KBM-7 (cell line): ENCODE data around the gene IFI27L1.

Source experiments
- DNase-seq: peaks from one replicate; pipeline ENCODE4 v3.0.0-alpha.2; 2015
- in situ Hi-C: fragments of 300-500 bp; cut with MboI; formaldehyde crosslinking; loops from 2 replicates; pipeline ENCODE4 v1.14.3; 2020; ENCODE audit warnings: low sequenced_read_pairs, low pct_unique_long_range_greater_than_20kb, mixed read lengths

Gene IFI27L1

GRCh38 chr14:94125659-94126418 lies 44.7 kb downstream of the IFI27L1 start:
- in situ Hi-C loops = no loop called here

GRCh38 chr14:94126419-94126677 lies 45.2 kb downstream of the IFI27L1 start:
- DNase-seq = no peak
- in situ Hi-C loops = no loop called here

More at GRCh38 chr14:94125659-94126418, 44.7 kb downstream of the IFI27L1 start:
- no peak for DNase-seq

DNA sequence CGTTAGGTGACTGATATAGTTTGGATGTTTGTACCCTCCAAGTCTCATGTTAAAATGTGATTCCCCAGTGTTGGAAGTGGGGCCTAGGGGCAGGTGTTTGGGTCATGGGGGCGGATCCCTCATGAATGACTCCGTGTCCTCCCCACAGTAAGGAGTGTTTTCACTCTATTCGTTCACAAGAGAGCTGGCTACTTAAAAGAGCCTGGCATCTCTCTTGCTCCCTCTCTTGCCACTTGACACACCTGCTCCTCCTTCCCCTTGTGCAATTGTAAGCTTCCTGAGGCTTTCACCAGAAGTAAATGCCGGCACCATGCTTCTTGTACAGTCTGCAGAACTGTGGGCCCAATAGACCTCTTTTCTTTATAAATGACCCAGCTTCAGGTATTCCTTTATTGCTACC lies 45.7 kb downstream of the IFI27L1 start:
- in situ Hi-C loops = no loop called here
- no peak for DNase-seq

DNA sequence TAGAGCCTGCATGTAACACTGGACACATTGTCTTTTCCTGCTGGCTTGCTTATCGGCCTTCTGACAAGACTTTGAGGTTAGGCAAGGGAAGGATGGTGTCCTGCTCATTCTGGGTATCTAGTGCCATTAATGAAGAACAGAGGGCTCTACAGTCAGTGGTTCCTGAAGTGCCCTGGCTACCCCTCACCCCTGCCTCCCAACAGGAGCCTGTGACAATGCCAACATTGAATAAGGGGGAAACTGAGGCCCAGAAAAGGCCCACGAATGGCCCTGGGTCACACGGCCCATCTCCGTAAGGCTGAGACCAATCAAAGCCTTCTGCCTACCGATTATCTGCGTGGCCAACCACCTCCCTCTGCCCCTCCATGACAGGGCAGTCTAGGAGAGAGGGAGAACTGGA lies 46.2 kb downstream of the IFI27L1 start:
- DNase-seq = no peak
- in situ Hi-C loops = no loop called here

GRCh38 chr14:94128216-94128839 lies 47.2 kb downstream of the IFI27L1 start:
- no peak for DNase-seq
- in situ Hi-C loops = no loop called here

DNA sequence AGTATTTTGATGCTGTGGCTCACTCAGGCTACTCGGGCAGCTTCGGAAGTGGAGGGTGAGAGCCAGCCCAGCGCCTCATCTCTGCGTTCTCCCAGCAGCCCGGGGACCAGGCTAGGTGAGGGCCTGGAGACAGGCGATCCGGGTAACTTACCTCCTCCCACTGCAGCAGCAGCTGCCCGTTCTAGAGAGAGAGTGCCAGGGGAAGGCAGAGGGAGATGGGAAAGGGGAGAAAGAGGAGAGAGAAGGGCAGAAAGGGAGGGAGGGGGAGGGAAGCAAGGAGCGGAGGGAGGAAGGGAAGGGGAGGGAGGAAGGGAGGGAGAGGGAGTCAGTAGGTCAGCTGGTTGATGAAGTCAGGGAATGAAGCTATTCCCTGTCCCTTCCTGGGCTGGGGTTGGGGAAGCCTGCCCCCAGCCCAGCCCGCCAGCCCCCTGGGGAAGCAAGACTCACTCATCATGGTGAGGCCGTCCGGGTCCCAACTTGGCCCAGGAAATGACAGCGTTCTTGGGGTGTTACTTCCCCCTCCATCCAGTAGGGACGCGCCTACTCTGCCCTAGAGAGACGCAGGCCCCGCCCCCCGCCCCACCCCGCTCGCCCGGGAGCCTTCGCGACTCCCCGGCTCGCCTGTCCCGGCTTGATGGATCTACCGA lies 48.1 kb downstream of the IFI27L1 start, which contains the start of gene IFI27L2:
TSS of gene IFI27L2 (minus strand) at position 494 of the 647 bp plus-strand sequence. CDS start at position 454, 40 bp downstream.
- peak; percentile 57 for DNase-seq
- in situ Hi-C loops = no loop called here

DNA sequence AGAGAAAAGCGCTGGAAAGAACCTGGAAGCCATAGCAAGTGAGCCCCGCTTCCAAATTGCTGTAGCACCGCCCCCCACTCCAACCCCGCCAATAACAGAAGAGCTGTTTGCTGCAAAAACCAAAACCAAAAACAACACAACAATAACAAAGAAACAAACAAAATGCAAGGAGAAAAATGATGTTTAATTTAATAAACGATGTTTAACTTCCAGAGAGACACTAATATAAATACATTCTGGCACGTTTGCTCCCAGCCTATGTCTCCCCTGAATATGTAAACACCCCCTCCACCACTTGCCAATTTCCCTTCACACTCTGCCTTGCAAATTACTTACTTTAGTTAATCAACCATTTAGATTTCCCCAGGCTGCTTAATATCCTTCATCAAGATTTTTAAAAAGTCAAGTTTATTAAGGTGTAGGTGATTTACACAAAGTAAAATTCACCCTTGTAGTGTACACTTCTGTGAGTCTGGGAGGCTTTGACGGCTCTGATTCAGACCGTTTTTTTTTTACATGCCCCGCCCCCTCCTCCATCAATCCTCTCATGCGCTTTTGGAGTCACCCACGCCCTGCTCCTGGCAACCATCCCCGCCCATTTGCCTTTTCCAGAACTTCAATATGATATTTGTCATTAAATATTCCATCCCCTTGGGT lies 48.8 kb downstream of the IFI27L1 start:
- in situ Hi-C loops = no loop called here
- DNase-seq = peak; percentile 46

DNA sequence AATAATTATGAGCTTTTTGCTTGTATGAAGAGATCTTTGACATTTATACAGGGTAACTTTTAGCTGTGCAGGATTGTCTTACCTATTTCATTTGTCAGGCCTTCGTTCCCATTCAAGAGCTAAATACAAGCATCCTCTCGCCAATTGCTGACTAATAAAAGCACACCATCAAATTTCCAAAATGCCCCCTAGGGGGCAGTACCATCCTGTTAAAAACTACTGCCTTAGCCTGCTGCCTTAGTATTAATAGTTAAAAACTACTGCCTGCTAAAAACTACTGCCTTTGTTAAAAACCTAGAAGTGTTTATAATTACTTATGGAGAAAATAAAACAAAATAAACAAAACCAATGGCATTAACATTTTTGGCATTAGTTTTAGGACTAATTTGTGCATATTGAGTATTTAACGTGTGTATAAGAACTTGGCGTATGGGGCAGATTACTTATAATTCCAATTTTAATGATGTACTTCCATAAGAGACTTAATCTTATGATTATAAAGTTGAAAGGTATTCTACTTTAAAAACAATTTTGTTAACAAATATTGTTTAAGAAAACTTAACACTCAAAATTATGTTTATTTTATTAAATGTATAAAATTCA lies 51.3 kb downstream of the IFI27L1 start:
- DNase-seq = peak; percentile 83
- in situ Hi-C loops = no loop called here

GRCh38 chr14:94135476-94135875 lies 54.4 kb downstream of the IFI27L1 start:
- no peak for DNase-seq
- in situ Hi-C loops = no loop called here

DNA sequence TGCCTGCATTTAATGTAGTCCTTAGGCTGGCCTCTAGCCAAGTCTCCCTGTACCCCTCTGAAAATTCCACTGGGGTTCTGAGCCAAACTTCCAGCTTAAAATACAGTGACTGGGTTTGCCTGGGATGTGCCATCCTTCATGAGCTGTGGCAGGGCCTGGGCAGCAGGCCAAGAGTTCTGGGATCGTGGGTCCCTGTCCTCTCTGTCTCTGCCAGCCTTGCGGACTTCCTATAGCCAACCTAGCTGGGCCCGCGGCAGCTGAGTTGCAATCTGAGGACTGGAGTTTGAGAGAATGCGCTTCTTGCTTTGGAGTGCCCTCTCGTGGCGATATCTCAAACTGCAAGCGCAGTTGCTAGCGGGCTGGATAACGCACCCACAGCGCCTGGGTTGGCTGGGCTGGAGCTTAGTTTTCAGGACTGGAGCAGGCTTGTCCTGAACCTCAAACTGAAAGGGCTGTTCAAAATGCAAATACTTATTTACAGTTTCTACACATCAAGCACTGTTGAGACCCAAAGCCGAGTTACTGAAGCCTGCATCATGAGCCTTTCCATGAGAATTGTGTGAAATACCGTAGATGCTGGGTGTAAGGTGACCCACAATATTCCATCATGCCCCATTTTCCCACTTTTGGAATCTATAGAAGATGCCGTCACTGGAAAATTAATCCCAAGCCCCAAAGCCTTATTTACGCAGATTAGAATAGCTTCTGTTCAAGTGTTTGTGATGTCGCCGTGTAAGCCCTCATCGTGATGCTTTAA lies 55.6 kb downstream of the IFI27L1 start:
- in situ Hi-C loops = no loop called here

DNA sequence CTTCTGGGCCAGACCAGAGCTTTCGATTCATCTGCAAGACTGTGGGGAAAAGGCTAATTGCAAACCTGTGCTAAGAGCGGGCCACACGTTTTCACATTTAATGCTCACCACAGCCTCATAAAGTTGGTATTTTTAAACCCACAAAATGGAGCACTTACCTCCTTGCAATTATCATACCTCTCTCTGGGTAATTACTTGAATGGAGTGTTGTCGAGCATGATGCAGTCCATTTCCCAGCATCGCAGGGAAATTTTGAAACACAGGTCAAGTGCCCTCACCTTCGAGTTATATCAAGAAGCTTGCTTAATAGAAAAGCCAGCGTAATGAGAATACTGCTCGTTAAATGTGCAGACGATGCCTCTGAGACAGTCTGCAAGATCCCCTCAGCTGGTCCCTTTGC lies 57.1 kb downstream of the IFI27L1 start:
- DNase-seq = no peak
- in situ Hi-C loops = no loop called here

More for the DNA sequence above, 55.6 kb downstream of the IFI27L1 start:
- peak; percentile 87 for DNase-seq

GRCh38 chr14:94139006-94139405 lies 57.9 kb downstream of the IFI27L1 start:
- no peak for DNase-seq
- in situ Hi-C loops = no loop called here

- DNase-seq = no peak
- in situ Hi-C loops = no loop called here
Measured at GRCh38 chr14:94139421-94139820, 58.3 kb downstream of the IFI27L1 start.

GRCh38 chr14:94142247-94142646 lies 61.1 kb downstream of the IFI27L1 start:
- in situ Hi-C loops = no loop called here
- no peak for DNase-seq

- DNase-seq = no peak
- in situ Hi-C loops = no loop called here
Measured at GRCh38 chr14:94142836-94143235, 61.7 kb downstream of the IFI27L1 start.

DNA sequence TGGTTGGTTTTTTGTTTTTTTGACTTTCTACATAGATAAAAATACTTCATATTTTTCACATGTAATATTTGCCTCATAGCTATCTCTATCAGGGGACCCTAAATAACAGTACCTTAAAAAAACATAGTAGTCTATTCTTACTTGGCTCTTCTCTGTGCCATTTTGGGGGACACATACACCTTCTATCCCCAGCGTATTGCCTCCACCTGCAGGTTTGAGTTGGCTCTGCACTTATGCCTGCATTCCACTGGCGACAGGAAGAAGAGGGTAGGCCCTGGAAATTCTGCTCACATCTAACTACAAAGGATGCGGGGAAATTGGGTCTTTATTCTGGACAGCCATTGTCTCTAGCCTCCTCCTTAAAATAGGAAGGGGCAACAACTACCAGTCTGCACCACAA lies 62.1 kb downstream of the IFI27L1 start:
- no peak for DNase-seq
- in situ Hi-C loops = no loop called here

GRCh38 chr14:94143711-94144110 lies 62.6 kb downstream of the IFI27L1 start:
- in situ Hi-C loops = no loop called here

DNA sequence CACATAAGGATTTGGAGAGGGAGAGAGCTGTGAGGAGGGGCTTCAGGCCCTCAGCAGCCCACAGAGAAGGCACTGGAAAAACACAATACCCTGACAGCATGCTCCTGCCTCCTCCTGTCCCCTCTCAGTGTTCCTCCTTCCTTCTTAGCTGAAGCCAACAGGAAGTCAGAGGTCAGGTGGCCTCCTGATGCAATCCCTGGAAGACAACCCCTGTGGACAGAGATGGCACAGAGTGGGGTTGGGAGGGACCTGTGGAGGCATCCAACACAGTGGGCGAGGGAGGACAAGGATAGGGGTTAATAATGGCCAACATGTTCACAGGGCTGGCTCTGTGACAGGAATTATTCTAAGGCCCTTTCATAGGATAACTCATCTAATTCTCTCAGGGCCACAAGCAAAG lies 63.7 kb downstream of the IFI27L1 start:
- in situ Hi-C loops = no loop called here
- DNase-seq = peak; percentile 50

More at GRCh38 chr14:94143711-94144110, 62.6 kb downstream of the IFI27L1 start:
- no peak for DNase-seq
